DOHH2 (cell line): ENCODE results near the gene CREB5.

ENCODE experiments used
- EZH2phosphoT487 ChIP-seq: fragments of 200-600 bp; sonication (generic); IDR thresholded peaks from 2 replicates; pipeline ENCODE4 v1.6.1; 2017; ENCODE audit warnings: borderline replicate concordance, mild to moderate bottlenecking, antibody characterized with exemption, low read length, moderate library complexity, mixed read lengths
- TF ChIP-seq, protein P1 (sequence below): fragments of 200-600 bp; sonication (generic); IDR thresholded peaks from one replicate; pipeline ENCODE4 v1.5.1; 2014; ENCODE audit warnings: antibody characterized with exemption, mild to moderate bottlenecking, low read depth, low read length; ENCODE audit not compliant: poor library complexity, severe bottlenecking

DNA sequence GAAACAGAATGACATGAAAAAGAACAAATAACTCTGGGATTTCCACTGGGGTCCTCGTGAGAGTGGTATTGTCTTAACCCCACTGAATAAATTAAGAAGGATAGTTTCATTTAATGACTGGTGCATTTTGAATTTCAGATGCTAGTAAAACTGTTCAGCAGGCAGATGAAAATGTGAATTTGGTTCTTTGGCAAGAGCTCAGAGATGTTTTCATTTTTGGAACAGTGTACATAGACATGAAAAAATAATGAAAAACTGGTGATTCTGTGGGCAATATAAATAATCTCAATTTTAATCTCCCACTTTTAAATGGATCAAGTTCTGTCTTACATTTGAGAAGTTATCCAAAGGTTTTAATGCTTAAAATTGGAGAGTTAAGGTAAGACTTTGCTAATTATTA, 461.7 kb downstream of the CREB5 start:
- TF ChIP-seq, protein P1, sequence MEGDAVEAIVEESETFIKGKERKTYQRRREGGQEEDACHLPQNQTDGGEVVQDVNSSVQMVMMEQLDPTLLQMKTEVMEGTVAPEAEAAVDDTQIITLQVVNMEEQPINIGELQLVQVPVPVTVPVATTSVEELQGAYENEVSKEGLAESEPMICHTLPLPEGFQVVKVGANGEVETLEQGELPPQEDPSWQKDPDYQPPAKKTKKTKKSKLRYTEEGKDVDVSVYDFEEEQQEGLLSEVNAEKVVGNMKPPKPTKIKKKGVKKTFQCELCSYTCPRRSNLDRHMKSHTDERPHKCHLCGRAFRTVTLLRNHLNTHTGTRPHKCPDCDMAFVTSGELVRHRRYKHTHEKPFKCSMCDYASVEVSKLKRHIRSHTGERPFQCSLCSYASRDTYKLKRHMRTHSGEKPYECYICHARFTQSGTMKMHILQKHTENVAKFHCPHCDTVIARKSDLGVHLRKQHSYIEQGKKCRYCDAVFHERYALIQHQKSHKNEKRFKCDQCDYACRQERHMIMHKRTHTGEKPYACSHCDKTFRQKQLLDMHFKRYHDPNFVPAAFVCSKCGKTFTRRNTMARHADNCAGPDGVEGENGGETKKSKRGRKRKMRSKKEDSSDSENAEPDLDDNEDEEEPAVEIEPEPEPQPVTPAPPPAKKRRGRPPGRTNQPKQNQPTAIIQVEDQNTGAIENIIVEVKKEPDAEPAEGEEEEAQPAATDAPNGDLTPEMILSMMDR: no peak
- TF ChIP-seq EZH2phosphoT487: no peak
